ENCODE data around the gene DNAJC4.

DNA sequence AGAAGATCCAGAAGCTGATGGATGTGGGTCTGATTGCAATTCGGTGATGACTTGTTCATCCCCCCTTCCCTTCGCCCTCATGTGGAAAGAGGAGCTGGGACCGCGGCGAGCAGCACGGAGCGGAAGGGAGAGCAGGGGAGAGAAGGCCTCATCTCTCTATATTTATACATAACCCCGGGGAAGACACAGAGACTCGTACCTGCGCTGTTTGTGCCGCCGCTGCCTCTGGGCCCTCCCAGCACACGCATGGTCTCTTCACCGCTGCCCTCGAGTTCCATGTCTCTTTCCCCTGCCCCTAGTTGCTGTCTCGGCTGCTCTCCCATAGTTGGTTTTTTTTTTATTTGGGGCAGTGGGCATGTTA is 26.3 kb upstream of the DNAJC4 start:
- TF ChIP-seq EZH2 (IDR thresholded peaks at IDR 0.05; ENCODE audit: low read length, missing control alignments): no peak
- TF ChIP-seq, protein P1, sequence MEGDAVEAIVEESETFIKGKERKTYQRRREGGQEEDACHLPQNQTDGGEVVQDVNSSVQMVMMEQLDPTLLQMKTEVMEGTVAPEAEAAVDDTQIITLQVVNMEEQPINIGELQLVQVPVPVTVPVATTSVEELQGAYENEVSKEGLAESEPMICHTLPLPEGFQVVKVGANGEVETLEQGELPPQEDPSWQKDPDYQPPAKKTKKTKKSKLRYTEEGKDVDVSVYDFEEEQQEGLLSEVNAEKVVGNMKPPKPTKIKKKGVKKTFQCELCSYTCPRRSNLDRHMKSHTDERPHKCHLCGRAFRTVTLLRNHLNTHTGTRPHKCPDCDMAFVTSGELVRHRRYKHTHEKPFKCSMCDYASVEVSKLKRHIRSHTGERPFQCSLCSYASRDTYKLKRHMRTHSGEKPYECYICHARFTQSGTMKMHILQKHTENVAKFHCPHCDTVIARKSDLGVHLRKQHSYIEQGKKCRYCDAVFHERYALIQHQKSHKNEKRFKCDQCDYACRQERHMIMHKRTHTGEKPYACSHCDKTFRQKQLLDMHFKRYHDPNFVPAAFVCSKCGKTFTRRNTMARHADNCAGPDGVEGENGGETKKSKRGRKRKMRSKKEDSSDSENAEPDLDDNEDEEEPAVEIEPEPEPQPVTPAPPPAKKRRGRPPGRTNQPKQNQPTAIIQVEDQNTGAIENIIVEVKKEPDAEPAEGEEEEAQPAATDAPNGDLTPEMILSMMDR (conservative IDR thresholded peaks at IDR 0.05 in 1 of 2, IDR thresholded peaks at IDR 0.05 in 1 of 2; ENCODE audit: low read depth in 1 of 2, low read length in 2 of 2): no peak

Data from fibroblast of lung (primary cell).